HepG2 (cell line): ENCODE data around the gene CLCNKA. TPM values are rescaled to one million over a fixed set of nuclear protein-coding genes. Genes with fewer than 3 reads are reported as not detected.
A peak's percentile ranks its signal among the peaks of the same experiment; 100 is the strongest.

ENCODE experiments used
- AGO2 ChIP-seq: fragments of 200-400 bp; formaldehyde crosslinking; optimal IDR thresholded peaks from 2 replicates; pipeline ENCODE3; 2017; ENCODE audit warnings: mild to moderate bottlenecking, low read depth, low read length, moderate library complexity
- BCL6 ChIP-seq: IDR thresholded peaks from 2 replicates; pipeline ENCODE4 v1.6.1; 2016; ENCODE audit warnings: missing genetic modification reagents, missing compliant biosample characterization
- ETV5 ChIP-seq: IDR thresholded peaks from 2 replicates; pipeline ENCODE4 v1.6.1; 2018; ENCODE audit warnings: missing biosample characterization, missing genetic modification reagents, inconsistent platforms, borderline replicate concordance
- GABPB1 ChIP-seq: IDR thresholded peaks from 2 replicates; pipeline ENCODE4 v1.6.1; 2016; ENCODE audit warnings: mild to moderate bottlenecking, missing genetic modification reagents, moderate library complexity, missing compliant biosample characterization
- HDAC1 ChIP-seq: sonication (generic); formaldehyde crosslinking; IDR thresholded peaks from 2 replicates; pipeline ENCODE4 v1.5.1; 2020; ENCODE audit warnings: mild to moderate bottlenecking, missing genetic modification reagents
- HNRNPLL ChIP-seq: fragments of 200-400 bp; formaldehyde crosslinking; IDR thresholded peaks from 2 replicates; pipeline ENCODE4 v1.6.1; 2017; ENCODE audit warnings: mild to moderate bottlenecking, low read depth, low read length; ENCODE audit not compliant: poor library complexity, severe bottlenecking
- IRF2 ChIP-seq: IDR thresholded peaks from 2 replicates; pipeline ENCODE4 v1.6.1; 2018; ENCODE audit warnings: missing genetic modification reagents, missing compliant biosample characterization
- KDM1A ChIP-seq: IDR thresholded peaks from 2 replicates; pipeline ENCODE4 v1.6.1; 2016; ENCODE audit warnings: missing compliant biosample characterization
- MED1 ChIP-seq: sonication (generic); formaldehyde crosslinking; IDR thresholded peaks from 2 replicates; pipeline ENCODE4 v1.4.0; 2020; ENCODE audit warnings: missing genetic modification reagents
- NCOR1 ChIP-seq: fragments of 200-600 bp; sonication (generic); IDR thresholded peaks from 2 replicates; pipeline ENCODE4 v1.7.0; 2017; ENCODE audit warnings: antibody characterized with exemption, low read length, borderline replicate concordance
- NRL ChIP-seq: sonication (generic); formaldehyde crosslinking; IDR thresholded peaks from 2 replicates; pipeline ENCODE4 v1.5.0; 2020; ENCODE audit warnings: missing genetic modification reagents, mild to moderate bottlenecking, moderate library complexity, borderline replicate concordance
- PCBP1 ChIP-seq: fragments of 200-400 bp; formaldehyde crosslinking; IDR thresholded peaks from 2 replicates; pipeline ENCODE4 v1.6.1; 2017; ENCODE audit warnings: mild to moderate bottlenecking, low read depth, low read length, borderline replicate concordance
- SAP130 ChIP-seq: IDR thresholded peaks from 2 replicates; pipeline ENCODE4 v1.6.1; 2016; ENCODE audit warnings: low read depth
- ZFX ChIP-seq: sonication (generic); formaldehyde crosslinking; IDR thresholded peaks from 2 replicates; pipeline ENCODE4 v1.4.0; 2020; ENCODE audit warnings: mild to moderate bottlenecking, low read depth, missing genetic modification reagents, moderate library complexity
- ZNF343 ChIP-seq: sonication (generic); formaldehyde crosslinking; IDR thresholded peaks from 2 replicates; pipeline ENCODE4 v1.4.0; 2020; ENCODE audit warnings: mild to moderate bottlenecking, missing genetic modification reagents
- ZNF747 ChIP-seq: sonication (generic); formaldehyde crosslinking; IDR thresholded peaks from 2 replicates; pipeline ENCODE4 v1.8.1; 2023; ENCODE audit warnings: missing genetic modification reagents, mild to moderate bottlenecking, borderline replicate concordance
- ZNF788 ChIP-seq: sonication (generic); formaldehyde crosslinking; IDR thresholded peaks from 2 replicates; pipeline ENCODE4 v1.5.0; 2020; ENCODE audit warnings: mild to moderate bottlenecking, missing genetic modification reagents, borderline replicate concordance
- polyA plus RNA-seq, 8 experiments: library from polyadenylated mRNA; depleted of rRNA in 3 of 8; stranded (reverse) in 7 of 8; unstranded in 1 of 8; fragments of >200 nt; fragmentation: Illumina TruSeq in 4 of 8; extraction: Trizol in 4 of 8; gene quantifications; 2 replicates each; pipeline versions ENCODE4 v1.2.1 to v1.2.3, GENCODE V29; 2011 to 2016; ENCODE audit warnings: low read depth in 4 of 8, missing spikeins in 1 of 8, mixed read lengths in 1 of 8; ENCODE audit not compliant: insufficient read depth in 1 of 8
- total RNA-seq, 5 experiments: library from RNA; depleted of rRNA; stranded (reverse); fragments of >200 nt; fragmentation: Illumina TruSeq; extraction: Trizol; gene quantifications; 2 replicates each; pipeline ENCODE4 v1.2.3, GENCODE V29; 2016; ENCODE audit warnings: low read depth in 1 of 5
- TF ChIP-seq, protein P1 (sequence below): sonication (generic); formaldehyde crosslinking; IDR thresholded peaks from 2 replicates; pipeline ENCODE4 v1.8.0; 2022; ENCODE audit warnings: mild to moderate bottlenecking, missing genetic modification reagents, moderate library complexity
- TF ChIP-seq, protein P2 (sequence below): sonication (generic); formaldehyde crosslinking; IDR thresholded peaks from 2 replicates; pipeline ENCODE4 v1.4.0; 2020; ENCODE audit warnings: low read depth, mild to moderate bottlenecking, missing genetic modification reagents
- TF ChIP-seq, protein P3 (sequence below): sonication (generic); formaldehyde crosslinking; IDR thresholded peaks from 2 replicates; pipeline ENCODE4 v1.4.0; 2020; ENCODE audit warnings: missing genetic modification reagents, borderline replicate concordance

Gene CLCNKA
- total and polyA plus RNA-seq, 2 of the 13 experiments (the other 11 are each of a cell fraction or from before 2014, with no cell fraction given), result 0.03 TPM; not detected in 1

DNA sequence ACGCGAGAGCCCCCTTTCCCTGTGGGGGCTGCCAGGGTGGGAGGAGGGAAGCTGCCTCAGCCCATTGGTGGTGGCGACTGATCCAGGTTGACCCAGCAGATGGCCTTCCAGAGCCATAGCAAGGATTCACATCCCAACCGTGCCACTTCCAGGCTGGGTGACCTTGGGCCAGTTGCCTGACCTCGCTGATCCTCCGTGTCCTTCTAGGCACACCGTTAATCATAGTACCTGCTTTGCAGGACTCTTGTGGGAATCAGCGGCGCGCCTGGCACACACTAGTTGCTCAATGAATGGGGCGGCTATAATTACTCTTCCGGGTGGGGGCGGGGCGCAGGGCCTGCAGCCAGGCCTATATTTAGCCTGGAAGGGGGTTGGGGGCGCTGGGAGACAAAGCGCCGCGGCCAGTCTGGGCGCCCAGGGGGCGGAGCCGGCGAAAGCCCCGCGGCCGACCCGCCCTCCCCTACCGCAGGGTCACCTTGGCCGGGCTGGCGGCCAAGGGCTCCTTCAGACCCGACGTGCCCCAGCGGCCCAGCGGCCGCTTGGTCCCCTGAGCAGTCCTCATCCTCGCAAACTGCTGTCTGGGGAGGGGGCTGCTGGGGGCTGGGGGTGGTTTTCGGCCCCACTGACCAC, 9.1 kb upstream of the CLCNKA start (continued):
- TF ChIP-seq BCL6 (CRISPR knock-in tag) (peak; percentile 42; the same call in 1 of the 2 replicates), ZNF343 (CRISPR knock-in tag) (no peak), MED1 (CRISPR knock-in tag) (no peak), ZFX (peak; percentile 73; the same call in 1 of the 2 replicates), PCBP1 (0 out of 2 replicates have a peak, but pooled peaks have one; percentile 45), GABPB1 (CRISPR knock-in tag) (peak; percentile 59; the same call in 1 of the 2 replicates), HNRNPLL (peak; percentile 52), NCOR1 (peak; percentile 45; the same call in 1 of the 2 replicates), HDAC1 (CRISPR knock-in tag) (peak; percentile 69), ETV5 (CRISPR knock-in tag) (peak; percentile 9; the same call in 1 of the 2 replicates), NRL (0 out of 2 replicates have a peak, but pooled peaks have one; percentile 20), ZNF788 (peak; percentile 66; the same call in 1 of the 2 replicates), IRF2 (CRISPR knock-in tag) (peak; percentile 22; the same call in 1 of the 2 replicates), AGO2 (peak; percentile 56), KDM1A (CRISPR knock-in tag) (peak; percentile 82; the same call in 1 of the 2 replicates), SAP130 (CRISPR knock-in tag) (peak; percentile 44; the same call in 1 of the 2 replicates), ZNF747 (CRISPR knock-in tag) (0 out of 2 replicates have a peak, but pooled peaks have one; percentile 54)
- TF ChIP-seq, protein P1, sequence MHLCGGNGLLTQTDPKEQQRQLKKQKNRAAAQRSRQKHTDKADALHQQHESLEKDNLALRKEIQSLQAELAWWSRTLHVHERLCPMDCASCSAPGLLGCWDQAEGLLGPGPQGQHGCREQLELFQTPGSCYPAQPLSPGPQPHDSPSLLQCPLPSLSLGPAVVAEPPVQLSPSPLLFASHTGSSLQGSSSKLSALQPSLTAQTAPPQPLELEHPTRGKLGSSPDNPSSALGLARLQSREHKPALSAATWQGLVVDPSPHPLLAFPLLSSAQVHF (CRISPR knock-in tag), result no peak
- TF ChIP-seq, protein P2, sequence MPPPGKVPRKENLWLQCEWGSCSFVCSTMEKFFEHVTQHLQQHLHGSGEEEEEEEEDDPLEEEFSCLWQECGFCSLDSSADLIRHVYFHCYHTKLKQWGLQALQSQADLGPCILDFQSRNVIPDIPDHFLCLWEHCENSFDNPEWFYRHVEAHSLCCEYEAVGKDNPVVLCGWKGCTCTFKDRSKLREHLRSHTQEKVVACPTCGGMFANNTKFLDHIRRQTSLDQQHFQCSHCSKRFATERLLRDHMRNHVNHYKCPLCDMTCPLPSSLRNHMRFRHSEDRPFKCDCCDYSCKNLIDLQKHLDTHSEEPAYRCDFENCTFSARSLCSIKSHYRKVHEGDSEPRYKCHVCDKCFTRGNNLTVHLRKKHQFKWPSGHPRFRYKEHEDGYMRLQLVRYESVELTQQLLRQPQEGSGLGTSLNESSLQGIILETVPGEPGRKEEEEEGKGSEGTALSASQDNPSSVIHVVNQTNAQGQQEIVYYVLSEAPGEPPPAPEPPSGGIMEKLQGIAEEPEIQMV (CRISPR knock-in tag), result no peak
- TF ChIP-seq, protein P3, sequence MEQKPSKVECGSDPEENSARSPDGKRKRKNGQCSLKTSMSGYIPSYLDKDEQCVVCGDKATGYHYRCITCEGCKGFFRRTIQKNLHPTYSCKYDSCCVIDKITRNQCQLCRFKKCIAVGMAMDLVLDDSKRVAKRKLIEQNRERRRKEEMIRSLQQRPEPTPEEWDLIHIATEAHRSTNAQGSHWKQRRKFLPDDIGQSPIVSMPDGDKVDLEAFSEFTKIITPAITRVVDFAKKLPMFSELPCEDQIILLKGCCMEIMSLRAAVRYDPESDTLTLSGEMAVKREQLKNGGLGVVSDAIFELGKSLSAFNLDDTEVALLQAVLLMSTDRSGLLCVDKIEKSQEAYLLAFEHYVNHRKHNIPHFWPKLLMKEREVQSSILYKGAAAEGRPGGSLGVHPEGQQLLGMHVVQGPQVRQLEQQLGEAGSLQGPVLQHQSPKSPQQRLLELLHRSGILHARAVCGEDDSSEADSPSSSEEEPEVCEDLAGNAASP (CRISPR knock-in tag), result 0 out of 2 replicates have a peak, but pooled peaks have one; percentile 23
- TF ChIP-seq, all 625 proteins: peak for 80
